Left lung (tissue), 10 donors: ENCODE measurements around the gene SHISA7. TPM values are rescaled to one million over a fixed set of nuclear protein-coding genes. Genes with fewer than 3 reads are reported as not detected.

Source experiments
- ATAC-seq: fragments of 200-7000 bp; cut with Tn5 transposase; one replicate; pipeline ENCODE4 v1.9.1; 2020; ENCODE audit warnings: moderate library complexity
- DNase-seq, 4 donors: peaks; one replicate each; pipeline ENCODE4 v3.0.0-alpha.2; 2013 to 2020
- H3K27ac ChIP-seq, 2 donors: fragments of 200-600 bp; sonication (generic) in 1 of 2; one replicate each; pipeline versions ENCODE4 v1.5.0 to v1.8.0; 2020 to 2021
- H3K27me3 ChIP-seq, 2 donors: fragments of 200-600 bp; sonication (generic) in 1 of 2; one replicate each; pipeline versions ENCODE4 v1.5.0 to v1.8.0; 2020 to 2021
- H3K36me3 ChIP-seq, 2 donors: fragments of 200-600 bp; sonication (generic) in 1 of 2; one replicate each; pipeline versions ENCODE4 v1.5.0 to v1.8.0; 2020 to 2021
- H3K4me1 ChIP-seq, 2 donors: fragments of 200-600 bp; one replicate each; pipeline ENCODE4 v1.8.0; 2021
- H3K4me3 ChIP-seq, 2 donors: fragments of 200-600 bp; sonication (generic) in 1 of 2; one replicate each; pipeline versions ENCODE4 v1.5.0 to v1.8.0; 2020 to 2021; ENCODE audit warnings: mild to moderate bottlenecking in 1 of 2
- H3K9me3 ChIP-seq, 2 donors: fragments of 200-600 bp; sonication (generic) in 1 of 2; one replicate each; pipeline versions ENCODE4 v1.5.0 to v1.8.0; 2020 to 2021
- intact Hi-C, 2 donors: fragments of 100-400 bp; cut with DNase I; formaldehyde crosslinking; loops; one replicate each; pipeline versions ENCODE4 v1.11.2 to v1.14.2; 2022
- polyA plus RNA-seq, 6 donors: library from polyadenylated mRNA; unstranded; fragments of 120-200 nt; gene quantifications; one replicate each; pipeline ENCODE4 v1.2.1, GENCODE V29; 2013; ENCODE audit not compliant: insufficient read length in 6 of 6
- total RNA-seq, 2 donors: library from RNA; stranded (reverse); fragmentation: NEBNext Ultra II Directional; extraction: Animal tissue kit (Norgen Biotek cat#: 25700); gene quantifications; one replicate each; pipeline ENCODE4 v1.2.1, GENCODE V29; 2021
- TF ChIP-seq, protein P1 (sequence below), 2 donors: fragments of 200-600 bp; sonication (generic) in 1 of 2; IDR thresholded peaks; one replicate each; pipeline versions ENCODE4 v1.5.0 to v1.8.0; 2021; ENCODE audit warnings: antibody characterized with exemption in 2 of 2
- donor health status: DM: no; HTN: yes; CAD: no.
- donor health status: DM: no; HTN: no; CAD: no.

SHISA7 gene
- total and polyA plus RNA-seq, 8 donors, result 0.11 to 0.23 (median 0.20) TPM; not detected in 2

DNA sequence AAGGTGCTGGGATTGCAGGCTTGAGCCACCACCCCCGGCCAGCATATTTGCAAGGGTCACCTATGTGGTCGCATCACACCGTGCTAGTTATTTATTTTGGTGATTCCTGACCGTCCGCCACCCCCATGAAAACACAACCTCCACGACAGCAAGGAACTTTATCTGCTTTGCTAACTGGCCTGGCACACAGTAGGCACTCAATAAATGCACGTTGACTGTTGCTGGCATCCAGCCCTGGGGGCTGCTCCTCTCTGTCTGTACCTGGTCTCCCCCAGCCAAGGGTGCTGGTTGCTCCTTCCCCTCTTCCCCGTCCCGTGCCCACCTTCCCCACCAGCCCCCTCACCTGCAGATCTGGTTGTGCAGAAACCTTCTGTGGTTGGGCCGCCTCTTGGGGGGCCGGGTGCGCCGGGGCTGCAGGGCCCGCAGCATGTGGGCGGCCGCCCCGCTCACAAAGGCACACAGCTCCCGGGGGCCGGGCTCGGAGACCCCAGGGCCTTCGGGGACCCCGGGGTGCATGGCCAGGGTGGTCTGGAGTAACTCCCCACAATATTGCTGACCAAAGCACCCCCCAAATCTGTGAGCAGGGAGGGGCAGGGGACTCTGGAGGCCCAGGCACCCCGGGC is 21.1 kb upstream of the SHISA7 start:
- intact Hi-C loops, result no loop called here
- Histone ChIP-seq H3K27me3 (no peaks in the 10 kb centered on the region), H3K36me3 (no peaks in the 10 kb centered on the region), H3K4me1 (peaks cover 6 to 31% of the 10 kb centered on the region in 2 donors), H3K9me3 (no peaks in the 10 kb centered on the region), H3K4me3 (no peak overlapping the region), H3K27ac (no peak overlapping the region)
- TF ChIP-seq, protein P1, sequence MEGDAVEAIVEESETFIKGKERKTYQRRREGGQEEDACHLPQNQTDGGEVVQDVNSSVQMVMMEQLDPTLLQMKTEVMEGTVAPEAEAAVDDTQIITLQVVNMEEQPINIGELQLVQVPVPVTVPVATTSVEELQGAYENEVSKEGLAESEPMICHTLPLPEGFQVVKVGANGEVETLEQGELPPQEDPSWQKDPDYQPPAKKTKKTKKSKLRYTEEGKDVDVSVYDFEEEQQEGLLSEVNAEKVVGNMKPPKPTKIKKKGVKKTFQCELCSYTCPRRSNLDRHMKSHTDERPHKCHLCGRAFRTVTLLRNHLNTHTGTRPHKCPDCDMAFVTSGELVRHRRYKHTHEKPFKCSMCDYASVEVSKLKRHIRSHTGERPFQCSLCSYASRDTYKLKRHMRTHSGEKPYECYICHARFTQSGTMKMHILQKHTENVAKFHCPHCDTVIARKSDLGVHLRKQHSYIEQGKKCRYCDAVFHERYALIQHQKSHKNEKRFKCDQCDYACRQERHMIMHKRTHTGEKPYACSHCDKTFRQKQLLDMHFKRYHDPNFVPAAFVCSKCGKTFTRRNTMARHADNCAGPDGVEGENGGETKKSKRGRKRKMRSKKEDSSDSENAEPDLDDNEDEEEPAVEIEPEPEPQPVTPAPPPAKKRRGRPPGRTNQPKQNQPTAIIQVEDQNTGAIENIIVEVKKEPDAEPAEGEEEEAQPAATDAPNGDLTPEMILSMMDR (IDR thresholded peaks at IDR 0.05), result no peak
- ATAC-seq, result no peak
- peak in 1 of 4 donors; percentile 34 for DNase-seq

DNA sequence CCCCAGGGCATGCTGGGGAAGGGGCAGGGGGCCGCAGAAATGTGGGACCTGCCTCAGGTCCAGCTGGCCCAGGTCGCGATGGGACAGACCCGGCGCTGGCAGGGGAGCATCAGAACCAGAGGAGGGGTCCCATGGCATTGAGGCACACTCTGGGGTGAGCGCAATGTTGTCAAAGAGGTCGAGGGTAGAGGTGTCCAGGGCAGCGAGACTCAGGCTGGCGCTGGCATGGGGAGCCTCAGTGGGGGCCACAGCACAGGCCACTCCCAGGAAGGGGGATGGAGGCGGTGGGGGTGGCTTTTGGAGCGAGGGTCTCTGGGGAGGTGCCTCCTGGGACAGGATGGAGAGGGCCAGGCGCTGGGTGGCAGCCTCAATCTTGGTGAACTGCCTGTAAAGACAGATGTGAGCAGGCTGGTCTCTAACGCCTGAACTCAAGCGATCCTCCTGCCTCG is 20.5 kb upstream of the SHISA7 start:
- no peaks in the 10 kb centered on the region for H3K27me3 ChIP-seq
- no peaks in the 10 kb centered on the region for H3K36me3 ChIP-seq
- intact Hi-C loops, result no loop called here
- H3K27ac ChIP-seq, result no peak overlapping the region
- peaks cover 6 to 31% of the 10 kb centered on the region in 2 donors for H3K4me1 ChIP-seq
- TF ChIP-seq, protein P1 (IDR thresholded peaks at IDR 0.05), result no peak
- H3K9me3 ChIP-seq, result no peaks in the 10 kb centered on the region
- DNase-seq, result peak in 1 of 4 donors; percentile 73
- ATAC-seq, result no peak
- no peak overlapping the region for H3K4me3 ChIP-seq

DNA sequence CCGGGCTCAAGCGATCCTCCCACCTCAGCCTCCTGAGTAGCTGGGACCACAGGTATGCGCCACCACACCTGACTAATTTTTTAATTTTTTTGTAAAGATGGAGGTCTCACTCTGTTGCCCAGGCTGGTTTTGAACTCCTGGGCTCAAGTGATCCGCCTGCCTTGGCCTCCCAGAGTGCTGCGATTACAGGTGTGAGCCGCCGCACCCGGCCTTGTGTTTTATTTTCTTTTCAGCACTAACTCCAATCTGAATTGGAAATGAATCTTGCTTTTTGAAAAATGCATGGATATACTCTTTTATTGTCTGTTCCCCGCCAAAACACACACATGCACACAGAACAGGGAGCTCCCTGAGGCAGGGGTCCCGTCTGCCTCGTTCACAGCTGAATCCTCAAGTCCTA is 19.6 kb upstream of the SHISA7 start:
- Histone ChIP-seq H3K9me3 (no peaks in the 10 kb centered on the region), H3K36me3 (no peaks in the 10 kb centered on the region), H3K27ac (no peak overlapping the region), H3K4me1 (peaks cover 6 to 26% of the 10 kb centered on the region in 2 donors), H3K4me3 (peak overlapping the region in 1 of 2 donors; percentile 66), H3K27me3 (no peaks in the 10 kb centered on the region)
- DNase-seq, result peak in 1 of 4 donors; percentile 61
- no peak for ATAC-seq
- intact Hi-C loops, result no loop called here
- TF ChIP-seq, protein P1 (IDR thresholded peaks at IDR 0.05), result no peak

DNA sequence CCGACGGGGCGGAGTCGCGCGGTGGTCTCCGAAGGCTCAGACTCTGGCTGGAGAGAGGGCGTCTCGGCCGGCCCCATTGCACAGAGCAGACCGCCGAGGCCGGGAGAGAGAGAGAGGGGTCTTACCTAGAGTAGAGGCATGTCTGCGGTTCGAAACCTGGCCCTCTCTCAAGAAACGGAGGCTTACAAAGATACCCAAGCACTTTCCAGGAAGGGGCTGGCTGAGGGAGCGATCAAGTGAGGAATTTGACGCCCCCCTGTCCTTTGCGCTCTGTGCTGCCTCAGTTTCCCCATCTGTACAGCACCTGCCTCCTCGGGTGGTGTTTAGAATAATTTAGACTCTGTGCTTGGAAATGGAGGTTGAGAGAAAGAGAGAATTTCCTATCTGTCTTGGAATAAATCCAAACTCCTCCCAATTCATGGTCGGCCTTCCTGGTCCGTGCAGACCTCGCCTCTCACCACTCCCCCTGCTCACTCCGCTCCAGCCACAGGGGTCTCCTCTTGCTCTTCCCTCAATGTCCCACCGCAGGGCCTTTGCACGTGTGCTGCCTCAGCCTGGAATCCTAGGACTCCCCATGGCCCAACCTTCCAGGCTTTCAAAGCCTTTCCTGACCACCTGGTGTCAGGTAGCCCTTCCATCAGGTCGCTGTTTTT is 19.0 kb upstream of the SHISA7 start:
- TF ChIP-seq, protein P1 (IDR thresholded peaks at IDR 0.05), result no peak
- Histone ChIP-seq H3K9me3 (no peaks in the 10 kb centered on the region), H3K36me3 (no peaks in the 10 kb centered on the region), H3K27ac (peak overlapping the region; percentile 69 to 81), H3K4me1 (peaks cover 6 to 23% of the 10 kb centered on the region in 2 donors), H3K4me3 (peak overlapping the region; percentile 45 to 66), H3K27me3 (no peaks in the 10 kb centered on the region)
- intact Hi-C loops, result no loop called here
- ATAC-seq, result peak; percentile 2
- peak in 2 of 4 donors; percentile 47 to 48 for DNase-seq

DNA sequence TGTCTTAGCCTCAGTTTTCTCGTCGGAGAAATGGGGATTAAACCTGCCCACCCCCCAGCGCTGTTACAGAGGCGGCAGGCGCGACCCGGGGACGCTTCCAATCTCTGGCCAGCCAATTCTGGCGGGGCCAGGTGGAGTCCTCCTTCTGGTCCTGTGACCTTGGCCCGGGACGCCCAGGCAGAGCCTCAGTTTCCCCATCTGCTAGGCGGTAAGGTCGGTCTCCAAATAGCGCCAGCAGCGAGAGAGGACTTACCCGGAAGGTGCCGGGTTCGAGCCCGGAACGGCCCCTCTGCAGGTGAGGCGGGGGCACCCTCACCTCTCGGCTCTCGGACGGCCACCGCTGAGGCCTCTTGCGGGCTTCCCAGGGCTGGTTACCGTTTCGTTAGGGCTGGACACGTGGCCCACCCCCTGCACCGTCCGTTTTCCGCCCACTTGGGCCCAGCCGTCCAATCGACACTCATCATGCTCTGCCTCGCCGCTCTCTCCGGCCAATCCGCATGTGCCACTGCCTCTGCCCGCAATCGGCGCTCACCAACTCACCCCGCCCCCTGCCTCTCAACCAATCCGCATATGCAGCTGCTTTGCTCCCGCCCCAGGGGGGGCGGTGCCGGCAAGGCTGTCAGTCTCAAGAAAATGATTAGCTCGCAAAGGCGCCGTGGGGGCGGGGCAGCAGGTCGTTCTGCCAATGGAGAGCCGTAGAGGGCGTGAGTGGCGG is 18.3 kb upstream of the SHISA7 start, which contains the start of gene ISOC2:
Gene ISOC2 (minus strand): TSS at position 384 of the 715 bp plus-strand sequence. CDS start 5,156 bp downstream, outside the sequence.
- DNase-seq (peak; percentile 99 to 100 (median 100)), ATAC-seq (peak; percentile 97)
- TF ChIP-seq, protein P1 (IDR thresholded peaks at IDR 0.05), result no peak
- H3K9me3 ChIP-seq, result no peaks in the 10 kb centered on the region
- peak within 1 kb of the TSS; percentile 66 to 93 for H3K4me3 ChIP-seq
- peaks cover 6 to 23% of the 10 kb centered on the region in 2 donors for H3K4me1 ChIP-seq
- intact Hi-C loops, result no loop called here
- no peaks in the 10 kb centered on the region for H3K36me3 ChIP-seq
- peak within 1 kb of the TSS; percentile 81 to 85 for H3K27ac ChIP-seq
- H3K27me3 ChIP-seq, result no peaks in the 10 kb centered on the region
